HG03439 (cell line): Measurements from ENCODE around the gene TWIST2.

Experiments used
- ATAC-seq: cut with Tn5 transposase; IDR thresholded peaks from one replicate; pipeline ENCODE4 v1.9.1; 2021; ENCODE audit warnings: mild to moderate bottlenecking, moderate library complexity; ENCODE audit not compliant: unreplicated experiment

The TWIST2 gene

GRCh38 chr2:238916176-238916874 lies 68.4 kb downstream of the TWIST2 start:
- no peak for ATAC-seq

GRCh38 chr2:238916875-238917590 lies 69.1 kb downstream of the TWIST2 start:
- no peak for ATAC-seq

DNA sequence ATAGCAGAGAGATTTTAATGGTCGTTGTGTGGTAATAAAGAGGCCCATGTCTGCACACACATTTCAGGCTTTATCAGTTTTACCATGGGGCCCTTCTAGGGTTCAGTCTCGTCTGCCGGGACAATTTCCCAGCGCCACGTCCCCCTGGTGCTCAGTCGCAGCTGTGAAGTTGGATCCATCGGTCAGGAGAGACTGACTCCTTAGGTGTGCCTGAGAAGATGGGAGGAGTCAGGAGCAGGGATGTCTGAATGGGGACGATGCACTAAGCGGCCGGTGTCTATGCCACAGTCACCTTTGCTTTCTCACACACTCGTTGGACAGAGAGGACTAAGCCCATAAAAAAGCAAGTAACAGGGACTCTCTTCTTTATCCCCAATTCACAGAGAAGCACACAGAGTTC lies 71.4 kb downstream of the TWIST2 start:
- ATAC-seq: no peak

GRCh38 chr2:238920053-238920452 lies 72.2 kb downstream of the TWIST2 start:
- ATAC-seq: no peak

GRCh38 chr2:238920601-238921001 lies 72.7 kb downstream of the TWIST2 start:
- ATAC-seq: no peak

- no peak for ATAC-seq
Measured at GRCh38 chr2:238921259-238921658, 73.4 kb downstream of the TWIST2 start.

DNA sequence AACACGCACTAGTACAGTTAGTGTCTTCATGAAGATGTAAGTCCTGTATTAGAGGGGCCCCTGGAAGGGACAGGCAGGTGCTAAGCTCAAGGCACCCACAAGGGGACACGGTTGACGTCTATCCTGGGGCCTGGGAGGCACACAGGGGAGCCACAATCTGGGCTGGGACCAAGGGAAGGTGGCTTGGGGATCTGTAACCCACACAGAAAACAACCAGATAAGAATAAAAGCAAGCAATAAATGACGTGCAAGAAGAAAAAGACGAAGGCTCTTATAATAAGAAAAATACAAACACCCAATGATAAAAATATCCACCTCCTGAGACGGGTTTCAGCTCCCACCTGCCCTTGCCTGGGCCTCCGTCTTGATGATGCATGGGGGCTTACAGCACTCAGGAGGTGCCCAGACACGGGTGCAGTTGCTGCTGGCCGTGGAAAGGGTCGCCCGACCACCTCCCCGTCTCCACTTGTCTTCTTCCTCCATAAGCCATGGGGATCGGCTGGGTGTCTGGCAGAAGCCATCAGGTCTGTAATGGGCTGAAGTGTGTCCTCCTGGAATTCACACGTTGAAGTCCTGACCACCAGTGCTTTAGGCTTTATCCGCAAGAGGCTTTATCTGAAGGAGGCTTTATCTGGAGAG lies 73.9 kb downstream of the TWIST2 start:
- ATAC-seq: no peak

- ATAC-seq: no peak
Measured at GRCh38 chr2:238922435-238922834, 74.5 kb downstream of the TWIST2 start.

DNA sequence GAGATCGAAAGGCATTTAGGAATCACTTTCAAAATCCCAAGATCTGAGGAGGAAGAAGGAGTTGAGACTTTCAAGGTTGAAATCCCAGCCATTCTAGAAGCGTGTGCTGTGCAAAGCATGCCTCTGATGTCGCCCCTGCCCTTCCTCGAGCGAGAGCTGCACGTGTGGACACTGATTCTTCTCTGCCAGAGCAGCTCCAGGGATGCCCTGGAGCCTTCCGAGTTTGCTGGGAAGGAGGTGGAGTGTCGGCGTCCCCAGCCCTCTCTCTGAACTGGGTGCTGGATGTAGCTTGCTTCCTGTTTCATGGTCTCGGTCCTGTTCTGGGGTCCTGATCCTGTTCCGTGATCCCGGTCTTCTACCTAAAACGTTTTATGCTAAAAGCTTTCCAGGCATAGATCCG lies 76.1 kb downstream of the TWIST2 start:
- ATAC-seq: no peak

DNA sequence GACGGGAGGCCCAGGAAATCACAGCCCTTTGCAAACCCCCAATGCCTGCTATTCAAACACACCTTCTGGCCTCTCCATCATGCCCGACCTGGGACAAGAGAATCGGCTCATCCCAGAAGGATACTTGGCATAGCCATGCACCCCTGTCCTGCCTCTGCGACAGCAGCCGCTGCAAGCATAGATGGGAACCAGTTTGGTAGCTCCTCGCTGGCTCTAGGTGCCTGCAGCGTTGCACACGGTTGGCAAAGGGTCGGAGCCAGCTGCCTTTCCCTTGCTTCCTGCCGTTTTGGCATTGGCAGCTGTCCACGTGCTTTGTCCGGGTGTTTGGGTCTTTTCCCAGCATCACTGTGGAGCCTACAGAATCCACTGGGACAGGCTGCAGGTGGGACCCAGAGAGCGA lies 76.9 kb downstream of the TWIST2 start:
- no peak for ATAC-seq

DNA sequence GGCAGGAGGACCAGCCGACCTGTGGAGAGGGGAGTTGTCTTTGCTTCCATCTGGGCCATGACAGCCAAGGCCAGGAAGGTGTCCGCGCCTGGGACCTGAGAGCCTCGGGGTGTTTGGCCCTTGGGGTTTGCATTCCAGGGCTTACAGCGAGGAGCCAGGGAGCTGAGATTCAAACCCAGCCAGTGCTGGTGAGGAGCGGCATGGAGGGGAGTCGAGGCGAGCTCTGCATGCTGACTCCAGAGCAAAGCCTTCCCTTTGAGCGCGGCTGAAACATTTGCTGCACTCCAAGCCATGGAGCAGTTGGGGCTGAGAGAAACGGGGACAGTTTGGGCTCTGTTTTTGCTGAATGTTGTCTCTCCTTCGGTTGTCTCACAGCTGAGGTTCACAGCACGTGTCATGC lies 77.4 kb downstream of the TWIST2 start:
- ATAC-seq: no peak

DNA sequence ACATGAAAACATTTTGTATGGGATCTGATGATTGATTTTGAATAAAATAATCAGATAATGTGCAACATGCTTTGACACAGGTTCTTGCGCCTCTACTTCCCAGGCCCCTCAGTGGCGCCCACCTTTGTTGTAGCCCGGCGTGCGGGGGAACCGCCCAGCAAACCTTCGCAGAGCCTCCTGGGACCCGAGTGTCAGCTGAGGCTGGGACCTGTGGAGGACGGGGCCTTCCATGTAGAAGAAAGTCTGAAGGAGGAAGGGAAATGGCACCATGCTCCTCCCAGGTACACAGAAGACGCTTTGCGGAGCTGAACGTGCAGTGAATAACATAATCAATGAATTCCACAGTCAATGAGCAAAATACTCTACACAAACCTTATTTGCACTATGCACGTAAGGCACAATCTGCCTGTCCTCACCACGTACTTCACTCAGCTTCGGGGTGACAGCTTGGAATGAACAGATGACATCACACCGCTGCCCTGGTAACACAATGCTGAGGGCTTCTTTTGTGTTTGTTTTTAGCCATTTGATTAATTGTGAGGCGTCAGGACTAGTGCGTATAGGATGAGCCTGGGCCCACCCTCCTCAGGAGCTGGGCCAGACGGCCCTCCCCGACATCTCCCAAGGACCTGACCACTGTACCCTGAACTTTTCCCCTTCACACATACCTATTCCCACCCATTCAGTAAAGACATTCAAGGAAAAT lies 78.1 kb downstream of the TWIST2 start:
- no peak for ATAC-seq

DNA sequence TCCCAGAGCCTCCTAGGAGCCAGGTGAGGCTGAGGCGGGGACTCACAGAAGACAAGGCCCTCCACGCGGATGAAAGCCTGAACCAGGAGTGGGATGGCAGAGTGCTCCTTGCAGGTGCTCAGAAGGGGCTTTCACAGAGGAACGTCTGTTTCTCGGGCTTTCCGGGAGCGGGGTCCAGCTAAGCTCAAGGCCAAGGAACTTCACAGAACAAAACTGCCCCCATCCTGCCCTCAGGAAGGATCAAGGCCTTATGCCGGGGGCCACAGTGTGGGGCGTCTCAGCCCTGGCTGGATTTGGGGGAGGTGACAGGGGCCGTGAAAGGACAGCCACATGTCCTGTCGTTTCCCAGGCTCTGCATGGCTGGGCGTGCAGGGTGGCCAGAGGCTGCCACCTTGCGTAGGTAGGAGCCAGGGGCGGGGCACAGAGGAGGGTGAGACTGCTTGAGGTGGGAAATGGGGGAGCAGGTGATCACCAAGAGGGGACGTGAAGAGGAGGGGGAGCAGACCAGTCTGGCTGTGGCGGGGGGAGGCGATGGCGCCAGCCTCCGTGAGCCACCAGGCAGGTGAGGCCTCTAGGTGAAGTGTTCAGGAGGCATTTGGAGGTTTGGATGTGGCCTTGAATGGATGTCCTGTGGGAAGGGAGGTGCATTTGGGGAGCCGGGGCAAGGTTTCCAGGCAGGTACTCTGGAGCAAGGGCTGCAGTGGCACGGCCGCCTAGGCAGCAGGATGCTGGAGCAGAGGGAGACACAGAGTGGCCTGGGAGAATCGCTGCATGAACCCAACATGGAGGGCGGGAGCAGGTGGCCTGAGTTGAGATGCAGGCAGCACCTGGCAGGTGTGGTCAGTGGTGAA lies 79.1 kb downstream of the TWIST2 start:
- ATAC-seq: no peak

DNA sequence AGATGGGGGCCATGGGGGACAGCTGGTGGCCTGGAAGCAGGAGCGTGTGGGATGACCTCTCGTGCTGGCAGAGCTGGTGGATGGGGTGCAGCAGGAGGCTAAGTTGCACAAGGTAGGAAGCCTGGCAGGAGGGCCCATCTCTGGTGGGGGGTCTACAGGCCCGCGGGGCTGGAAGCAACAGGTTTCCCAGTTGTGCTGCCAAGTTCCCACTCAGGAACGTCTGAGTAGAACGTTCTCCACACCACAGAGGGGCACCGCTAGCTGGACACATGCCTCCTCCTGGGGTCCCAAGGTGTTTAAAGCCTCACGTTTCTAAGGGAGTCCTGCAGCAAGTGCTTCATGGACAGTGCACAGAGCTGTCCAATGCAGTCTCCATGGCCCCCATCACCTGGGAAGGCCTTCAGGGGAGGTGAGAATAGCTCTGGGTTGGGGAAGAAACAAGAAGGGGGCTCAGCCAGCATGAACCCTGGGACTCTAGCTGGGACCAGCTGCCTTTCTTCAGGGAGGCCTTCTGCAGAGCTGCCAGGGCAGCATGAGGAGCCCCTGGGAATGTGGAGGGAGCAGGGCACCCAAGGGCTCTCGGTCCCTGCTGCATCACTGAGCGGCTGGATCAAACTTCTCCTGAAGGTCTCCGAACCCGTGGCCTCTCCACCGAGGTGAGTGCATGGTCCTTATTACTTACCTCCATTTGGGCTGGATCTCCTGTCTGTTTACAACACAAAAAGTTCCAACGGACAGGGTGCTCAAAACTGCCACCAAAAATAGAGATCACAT lies 80.0 kb downstream of the TWIST2 start:
- ATAC-seq: no peak

DNA sequence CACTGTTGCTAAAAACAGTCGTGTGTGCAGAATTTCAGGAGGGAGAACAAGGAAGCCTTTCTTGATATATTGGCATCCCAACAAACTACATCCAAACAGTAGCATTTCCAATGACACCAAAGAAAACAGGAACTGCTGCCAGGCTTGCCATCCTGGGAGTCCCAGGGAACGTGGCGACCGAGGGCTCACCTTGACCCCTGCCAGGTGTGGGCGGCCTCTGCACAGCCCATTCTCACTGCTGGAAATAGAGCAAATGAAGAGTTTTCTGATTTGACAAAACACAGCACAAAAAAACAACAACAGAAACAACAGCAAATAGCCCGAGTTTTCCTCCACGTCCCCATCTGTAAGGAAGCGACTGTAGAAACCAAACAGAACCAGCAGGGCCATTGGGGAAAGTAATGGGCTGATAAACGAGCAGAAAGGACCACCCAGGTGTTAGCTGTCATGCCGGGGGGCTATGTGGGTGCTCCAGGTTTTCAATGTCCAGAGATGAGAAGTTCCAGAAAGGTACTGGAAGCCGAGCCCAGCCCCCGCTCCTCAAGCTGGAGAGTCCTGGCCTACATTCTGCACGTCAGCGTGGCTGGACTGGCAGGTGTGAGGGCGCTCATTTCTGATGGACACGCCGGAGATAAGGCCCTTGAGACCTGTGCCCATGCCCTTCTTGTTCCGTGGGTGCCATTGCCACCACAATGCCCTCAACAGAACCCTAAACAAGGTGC lies 80.8 kb downstream of the TWIST2 start:
- no peak for ATAC-seq

DNA sequence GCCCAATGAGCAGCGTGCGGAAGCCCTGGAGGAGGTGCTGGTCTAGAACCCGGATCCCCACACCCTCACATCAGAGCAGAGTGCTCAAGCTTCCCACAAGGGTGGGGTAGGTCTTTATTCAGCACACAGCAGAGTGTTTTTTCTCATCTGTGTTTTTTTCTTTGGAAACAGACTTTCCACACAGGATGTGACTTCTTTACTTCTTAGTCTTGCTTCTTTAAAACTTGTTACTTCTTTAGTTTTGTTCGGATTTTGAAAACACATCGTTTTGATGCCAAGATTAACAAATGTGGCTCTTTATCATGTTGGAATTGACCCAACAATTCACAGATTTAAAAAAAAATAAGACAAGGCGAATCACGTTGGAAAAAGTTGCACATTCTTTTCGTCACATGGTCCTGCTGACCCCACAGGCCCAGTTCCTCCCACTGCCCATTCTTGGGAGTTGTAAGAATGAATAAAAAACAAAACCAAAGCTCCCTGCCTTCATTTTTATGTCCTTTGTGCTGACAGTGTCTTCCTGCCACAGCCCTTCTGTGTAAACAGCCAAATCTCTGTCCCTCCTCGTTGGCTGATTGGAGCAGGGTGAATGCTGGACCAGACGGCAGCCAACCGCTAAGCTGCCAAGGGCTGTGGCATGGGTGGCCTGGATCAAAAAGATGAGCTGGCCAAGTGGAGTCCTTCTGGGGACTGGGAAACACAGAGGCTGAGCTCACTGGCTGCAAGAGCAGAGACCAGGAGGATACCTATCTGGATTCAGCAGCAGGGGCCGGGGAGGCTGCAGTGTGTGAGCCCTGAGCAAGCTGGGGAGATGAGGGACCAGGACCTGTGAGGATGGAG lies 81.6 kb downstream of the TWIST2 start:
- ATAC-seq: no peak

DNA sequence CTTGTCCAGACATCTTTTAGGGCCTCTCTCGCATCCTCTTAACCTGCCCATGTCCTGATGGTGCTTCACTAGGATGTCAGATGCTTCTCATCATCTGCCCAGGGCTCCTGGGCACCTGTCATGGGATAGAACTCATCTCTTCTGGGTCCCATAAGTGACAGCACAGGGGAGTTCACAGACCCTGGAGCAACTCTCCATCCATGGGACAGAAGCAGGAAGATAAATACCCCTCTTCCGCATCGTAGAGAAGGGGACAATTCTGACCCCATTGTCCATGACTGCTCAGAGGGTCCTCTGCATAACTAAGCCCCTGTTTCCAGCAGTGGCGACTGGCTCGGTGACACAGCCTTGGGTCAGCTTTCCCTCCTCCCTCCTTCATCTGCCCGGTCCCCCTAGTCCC lies 82.3 kb downstream of the TWIST2 start:
- no peak for ATAC-seq
